CD4-positive, CD25-positive, alpha-beta regulatory T cell (primary cell): Measurements from ENCODE around the gene CSF1R. TPM values are rescaled to one million over a fixed set of nuclear protein-coding genes. Genes with fewer than 3 reads are reported as not detected.

Source experiments
- ATAC-seq, 2 donors: fragments of 150-1000 bp; cut with Tn5 transposase; one replicate each; pipeline ENCODE4 v1.10.0; 2021; ENCODE audit warnings: low read depth in 2 of 2, moderate number of reproducible peaks in 2 of 2, moderate library complexity in 1 of 2
- DNase-seq, 3 donors: peaks; one replicate each; pipeline versions ENCODE4 v3.0.0 to v3.0.0-alpha.2; 2012 to 2022; ENCODE audit warnings: mixed read lengths in 1 of 3
- H3K27ac ChIP-seq: one replicate; pipeline ENCODE4 v1.7.0; 2013; ENCODE audit warnings: mild to moderate bottlenecking, low read length; ENCODE audit not compliant: insufficient read depth, poor library complexity, severe bottlenecking
- H3K27me3 ChIP-seq: one replicate; pipeline ENCODE4 v1.7.0; 2013; ENCODE audit warnings: low read length; ENCODE audit not compliant: control insufficient read depth, insufficient read depth
- H3K36me3 ChIP-seq: one replicate; pipeline ENCODE4 v1.7.0; 2013; ENCODE audit warnings: mild to moderate bottlenecking, low read length, moderate library complexity; ENCODE audit not compliant: control insufficient read depth, insufficient read depth
- H3K4me1 ChIP-seq: 2 replicates; pipeline ENCODE4 v1.7.0; 2013; ENCODE audit warnings: mild to moderate bottlenecking, low read length; ENCODE audit not compliant: insufficient read depth, control insufficient read depth, poor library complexity, severe bottlenecking
- H3K4me3 ChIP-seq: one replicate; pipeline ENCODE4 v1.7.0; 2013; ENCODE audit warnings: low read depth, mild to moderate bottlenecking, low read length, moderate library complexity
- H3K9me3 ChIP-seq, 2 experiments: 1 replicate in 1 of 2; 2 replicates in 1 of 2; pipeline ENCODE4 v1.7.0; 2013; ENCODE audit warnings: low read length in 2 of 2, mild to moderate bottlenecking in 1 of 2, moderate library complexity in 1 of 2; ENCODE audit not compliant: control insufficient read depth in 2 of 2
- H3K27ac Mint-ChIP-seq, 3 donors: one replicate each; pipeline ENCODE4 v1.8.0; 2020 to 2022; ENCODE audit warnings: mild to moderate bottlenecking in 3 of 3, mixed read lengths in 3 of 3, moderate library complexity in 2 of 3
- H3K27me3 Mint-ChIP-seq: one replicate; pipeline ENCODE4 v1.8.0; 2022; ENCODE audit warnings: mild to moderate bottlenecking, mixed read lengths
- H3K36me3 Mint-ChIP-seq: one replicate; pipeline ENCODE4 v1.8.0; 2020; ENCODE audit warnings: mixed read lengths
- H3K4me1 Mint-ChIP-seq, 4 donors: one replicate each; pipeline ENCODE4 v1.8.0; 2020 to 2022; ENCODE audit warnings: mixed read lengths in 4 of 4, mild to moderate bottlenecking in 1 of 4
- H3K4me3 Mint-ChIP-seq, 4 donors: one replicate each; pipeline ENCODE4 v1.8.0; 2020 to 2022; ENCODE audit warnings: mild to moderate bottlenecking in 4 of 4, mixed read lengths in 4 of 4, moderate library complexity in 3 of 4
- H3K9me3 Mint-ChIP-seq, 7 donors: one replicate each; pipeline ENCODE4 v1.8.0; 2020 to 2022; ENCODE audit warnings: mixed read lengths in 7 of 7, mild to moderate bottlenecking in 3 of 7, moderate library complexity in 2 of 7
- polyA plus RNA-seq, 4 donors: library from polyadenylated mRNA; unstranded; fragments of 300-500 nt; fragmentation: Illumina TruSeq; gene quantifications; one replicate each; pipeline ENCODE4 v1.2.3, GENCODE V29; 2021
- total RNA-seq: library from RNA; stranded (reverse); gene quantifications from one replicate; pipeline ENCODE4 v1.2.3, GENCODE V29; 2022

Gene CSF1R
- total and polyA plus RNA-seq, 5 donors from 2014 or later, result 0.60 to 1.2 (median 0.97) TPM; not detected in 1

GRCh38 chr5:150058480-150059126, 27.8 kb downstream of the CSF1R start:
- peaks cover 8% of the 10 kb centered on the region for H3K36me3 Mint-ChIP-seq
- H3K27ac ChIP-seq, result no peak overlapping the region
- H3K9me3 ChIP-seq, result no peaks in the 10 kb centered on the region
- H3K27ac Mint-ChIP-seq, result no peak overlapping the region
- peaks cover 1% of the 10 kb centered on the region for H3K27me3 Mint-ChIP-seq
- no peaks in the 10 kb centered on the region for H3K27me3 ChIP-seq
- DNase-seq, result no peak
- H3K4me3 ChIP-seq, result no peak overlapping the region
- peak in 1 of 2 donors; percentile 16 for ATAC-seq
- H3K4me3 Mint-ChIP-seq, result no peak overlapping the region
- peaks cover 9% of the 10 kb centered on the region for H3K36me3 ChIP-seq
- no peaks in the 10 kb centered on the region for H3K4me1 Mint-ChIP-seq
- no peaks in the 10 kb centered on the region for H3K4me1 ChIP-seq
- H3K9me3 Mint-ChIP-seq, result no peaks in the 10 kb centered on the region

- no peak for ATAC-seq
- no peak overlapping the region for H3K4me3 ChIP-seq
- H3K27me3 ChIP-seq, result no peaks in the 10 kb centered on the region
- no peak overlapping the region for H3K4me3 Mint-ChIP-seq
- no peak for DNase-seq
- H3K27ac Mint-ChIP-seq, result peak overlapping the region in 1 of 3 donors; percentile 54
- H3K27me3 Mint-ChIP-seq, result no peaks in the 10 kb centered on the region
- peaks cover 14% of the 10 kb centered on the region for H3K36me3 ChIP-seq
- no peaks in the 10 kb centered on the region for H3K4me1 Mint-ChIP-seq
- H3K9me3 ChIP-seq, result no peaks in the 10 kb centered on the region
- H3K27ac ChIP-seq, result no peak overlapping the region
- no peaks in the 10 kb centered on the region for H3K4me1 ChIP-seq
- H3K36me3 Mint-ChIP-seq, result peaks cover 13% of the 10 kb centered on the region
- H3K9me3 Mint-ChIP-seq, result no peaks in the 10 kb centered on the region
Observed at GRCh38 chr5:150057996-150058395, 28.4 kb downstream of the CSF1R start.

- Histone ChIP-seq H3K36me3 (peaks cover 19% of the 10 kb centered on the region), H3K9me3 (no peaks in the 10 kb centered on the region), H3K4me1 (no peaks in the 10 kb centered on the region), H3K27ac (no peak overlapping the region), H3K4me3 (no peak overlapping the region), H3K27me3 (no peaks in the 10 kb centered on the region)
- Mint-ChIP-seq H3K9me3 (no peaks in the 10 kb centered on the region), H3K27ac (peak overlapping the region in 1 of 3 donors; percentile 54), H3K4me3 (no peak overlapping the region), H3K4me1 (no peaks in the 10 kb centered on the region), H3K36me3 (peaks cover 18% of the 10 kb centered on the region), H3K27me3 (no peaks in the 10 kb centered on the region)
- DNase-seq, result no peak
- ATAC-seq, result no peak
Observed at GRCh38 chr5:150057511-150057910, 28.8 kb downstream of the CSF1R start.

- H3K27me3 Mint-ChIP-seq, result no peaks in the 10 kb centered on the region
- no peak overlapping the region for H3K27ac Mint-ChIP-seq
- Histone ChIP-seq H3K4me3 (no peak overlapping the region), H3K36me3 (peaks cover 24% of the 10 kb centered on the region), H3K27me3 (no peaks in the 10 kb centered on the region), H3K9me3 (no peaks in the 10 kb centered on the region), H3K4me1 (no peaks in the 10 kb centered on the region), H3K27ac (no peak overlapping the region)
- no peaks in the 10 kb centered on the region for H3K9me3 Mint-ChIP-seq
- H3K4me3 Mint-ChIP-seq, result no peak overlapping the region
- DNase-seq, result no peak
- no peaks in the 10 kb centered on the region for H3K4me1 Mint-ChIP-seq
- no peak for ATAC-seq
- peaks cover 19% of the 10 kb centered on the region for H3K36me3 Mint-ChIP-seq
Observed at GRCh38 chr5:150057052-150057451, 29.3 kb downstream of the CSF1R start.

GRCh38 chr5:150056075-150056443, 30.3 kb downstream of the CSF1R start:
- Mint-ChIP-seq H3K9me3 (no peaks in the 10 kb centered on the region), H3K36me3 (peaks cover 29% of the 10 kb centered on the region), H3K27me3 (no peaks in the 10 kb centered on the region), H3K27ac (no peak overlapping the region), H3K4me1 (no peaks in the 10 kb centered on the region), H3K4me3 (no peak overlapping the region)
- Histone ChIP-seq H3K4me3 (no peak overlapping the region), H3K36me3 (peaks cover 34% of the 10 kb centered on the region), H3K4me1 (no peaks in the 10 kb centered on the region), H3K27me3 (no peaks in the 10 kb centered on the region), H3K27ac (no peak overlapping the region), H3K9me3 (no peaks in the 10 kb centered on the region)
- DNase-seq (no peak), ATAC-seq (no peak)

GRCh38 chr5:150055326-150056074, 30.9 kb downstream of the CSF1R start:
- peaks cover 39% of the 10 kb centered on the region for H3K36me3 ChIP-seq
- H3K4me3 ChIP-seq, result no peak overlapping the region
- Mint-ChIP-seq H3K36me3 (peaks cover 32% of the 10 kb centered on the region), H3K27me3 (no peaks in the 10 kb centered on the region), H3K27ac (peak overlapping the region in 1 of 3 donors; percentile 64), H3K9me3 (no peaks in the 10 kb centered on the region), H3K4me3 (peak overlapping the region in 1 of 4 donors; percentile 69), H3K4me1 (no peaks in the 10 kb centered on the region)
- ATAC-seq (no peak), DNase-seq (no peak)
- no peaks in the 10 kb centered on the region for H3K9me3 ChIP-seq
- H3K27me3 ChIP-seq, result no peaks in the 10 kb centered on the region
- no peak overlapping the region for H3K27ac ChIP-seq
- no peaks in the 10 kb centered on the region for H3K4me1 ChIP-seq

- ATAC-seq, result no peak
- no peak overlapping the region for H3K4me3 ChIP-seq
- Mint-ChIP-seq H3K9me3 (no peaks in the 10 kb centered on the region), H3K27ac (no peak overlapping the region), H3K4me3 (no peak overlapping the region), H3K27me3 (no peaks in the 10 kb centered on the region), H3K36me3 (peaks cover 36% of the 10 kb centered on the region), H3K4me1 (no peaks in the 10 kb centered on the region)
- H3K4me1 ChIP-seq, result no peaks in the 10 kb centered on the region
- H3K27me3 ChIP-seq, result no peaks in the 10 kb centered on the region
- H3K36me3 ChIP-seq, result peaks cover 49% of the 10 kb centered on the region
- no peaks in the 10 kb centered on the region for H3K9me3 ChIP-seq
- no peak overlapping the region for H3K27ac ChIP-seq
- DNase-seq, result no peak
Observed at GRCh38 chr5:150054569-150054968, 31.8 kb downstream of the CSF1R start.
